Omental fat pad (tissue), 4 donors: ENCODE results near the gene TP73. TPM values are rescaled to one million over a fixed set of nuclear protein-coding genes. Genes with fewer than 3 reads are reported as not detected.

Experiments
- ATAC-seq: fragments of 150-250 bp; one replicate; pipeline ENCODE4 v1.9.1; 2016; ENCODE audit warnings: mild to moderate bottlenecking, moderate library complexity; ENCODE audit not compliant: low FRiP score
- DNase-seq: peaks from one replicate; pipeline ENCODE4 v3.0.0-alpha.2; 2019; ENCODE audit warnings: low spot score
- total RNA-seq, 4 donors: library from RNA; depleted of rRNA; stranded (reverse); fragments of >200 nt; gene quantifications; one replicate each; pipeline ENCODE4 v1.1.0, GENCODE V29; 2016
- TF ChIP-seq, protein P1 (sequence below), 3 donors: fragments of 450-650 bp; IDR thresholded peaks; one replicate each; pipeline ENCODE4 v1.5.1; 2016 to 2017; ENCODE audit warnings: antibody characterized with exemption in 3 of 3, mild to moderate bottlenecking in 3 of 3, moderate library complexity in 2 of 3

Gene TP73
- total RNA-seq, 4 donors from 2014 or later: not detected

- DNase-seq: no peak
- no peak for ATAC-seq
- TF ChIP-seq, protein P1, sequence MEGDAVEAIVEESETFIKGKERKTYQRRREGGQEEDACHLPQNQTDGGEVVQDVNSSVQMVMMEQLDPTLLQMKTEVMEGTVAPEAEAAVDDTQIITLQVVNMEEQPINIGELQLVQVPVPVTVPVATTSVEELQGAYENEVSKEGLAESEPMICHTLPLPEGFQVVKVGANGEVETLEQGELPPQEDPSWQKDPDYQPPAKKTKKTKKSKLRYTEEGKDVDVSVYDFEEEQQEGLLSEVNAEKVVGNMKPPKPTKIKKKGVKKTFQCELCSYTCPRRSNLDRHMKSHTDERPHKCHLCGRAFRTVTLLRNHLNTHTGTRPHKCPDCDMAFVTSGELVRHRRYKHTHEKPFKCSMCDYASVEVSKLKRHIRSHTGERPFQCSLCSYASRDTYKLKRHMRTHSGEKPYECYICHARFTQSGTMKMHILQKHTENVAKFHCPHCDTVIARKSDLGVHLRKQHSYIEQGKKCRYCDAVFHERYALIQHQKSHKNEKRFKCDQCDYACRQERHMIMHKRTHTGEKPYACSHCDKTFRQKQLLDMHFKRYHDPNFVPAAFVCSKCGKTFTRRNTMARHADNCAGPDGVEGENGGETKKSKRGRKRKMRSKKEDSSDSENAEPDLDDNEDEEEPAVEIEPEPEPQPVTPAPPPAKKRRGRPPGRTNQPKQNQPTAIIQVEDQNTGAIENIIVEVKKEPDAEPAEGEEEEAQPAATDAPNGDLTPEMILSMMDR (IDR thresholded peaks at IDR 0.05): no peak
Measured at GRCh38 chr1:3705341-3705950, 53.1 kb downstream of the TP73 start.

GRCh38 chr1:3706651-3707297 lies 54.5 kb downstream of the TP73 start:
- no peak for DNase-seq
- TF ChIP-seq, protein P1 (IDR thresholded peaks at IDR 0.05): no peak
- no peak for ATAC-seq

GRCh38 chr1:3707298-3707938 lies 55.1 kb downstream of the TP73 start:
- no peak for ATAC-seq
- no peak for DNase-seq
- TF ChIP-seq, protein P1 (IDR thresholded peaks at IDR 0.05): no peak

GRCh38 chr1:3707939-3708328 lies 55.6 kb downstream of the TP73 start:
- DNase-seq (no peak), ATAC-seq (no peak)
- TF ChIP-seq, protein P1 (IDR thresholded peaks at IDR 0.05): no peak

- ATAC-seq (no peak), DNase-seq (no peak)
- TF ChIP-seq, protein P1 (IDR thresholded peaks at IDR 0.05): no peak
Measured at GRCh38 chr1:3708791-3709190, 56.5 kb downstream of the TP73 start.

DNA sequence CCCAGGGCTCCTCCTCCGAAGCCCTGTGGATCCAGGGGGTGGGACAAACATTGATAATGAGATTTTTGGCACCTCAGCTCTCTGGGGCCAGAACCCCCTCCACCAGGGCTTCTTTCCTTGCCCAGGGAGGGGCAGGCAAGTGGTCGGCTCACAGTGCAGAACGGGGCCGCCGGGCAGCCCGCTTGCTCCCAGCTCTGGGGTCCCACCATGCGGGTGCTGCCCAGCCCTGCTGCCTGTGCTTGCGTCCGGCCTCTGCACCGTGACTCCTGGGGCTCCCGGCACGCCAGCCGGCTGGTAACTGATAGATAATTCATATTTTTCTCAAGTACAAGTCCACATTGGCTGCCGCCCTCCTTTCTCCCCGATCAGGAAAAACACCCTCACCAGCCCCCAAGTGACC lies 57.9 kb downstream of the TP73 start:
- ATAC-seq (no peak), DNase-seq (no peak)
- TF ChIP-seq, protein P1 (IDR thresholded peaks at IDR 0.05): no peak
